Measurements from ENCODE around the gene MRPL43. TPM values are rescaled to one million over a fixed set of nuclear protein-coding genes. Genes with fewer than 3 reads are reported as not detected.

Gene MRPL43
- total RNA-seq, 1 donor from 2014 or later: 81.6 TPM

- H3K4me3 Mint-ChIP-seq (ENCODE audit: unreplicated experiment): peak overlapping the region; percentile 84
- no peak for DNase-seq (ENCODE audit: extremely low spot score, unreplicated experiment)
- peaks cover 26% of the 10 kb centered on the region for H3K4me1 Mint-ChIP-seq (ENCODE audit: unreplicated experiment)
- peak overlapping the region; percentile 95 for H3K27ac Mint-ChIP-seq (ENCODE audit: unreplicated experiment)
- H3K27me3 Mint-ChIP-seq (ENCODE audit: unreplicated experiment): no peaks in the 10 kb centered on the region
- TF ChIP-seq CTCF (IDR thresholded peaks at IDR 0.05): no peak
- H3K36me3 Mint-ChIP-seq (ENCODE audit: unreplicated experiment): no peaks in the 10 kb centered on the region
- H3K9me3 Mint-ChIP-seq (ENCODE audit: unreplicated experiment): no peaks in the 10 kb centered on the region
These were observed 43.3 kb upstream of the MRPL43 start for GRCh38 chr10:101030496-101031127.

- no peaks in the 10 kb centered on the region for H3K9me3 Mint-ChIP-seq (ENCODE audit: unreplicated experiment)
- no peaks in the 10 kb centered on the region for H3K27me3 Mint-ChIP-seq (ENCODE audit: unreplicated experiment)
- no peak overlapping the region for H3K4me3 Mint-ChIP-seq (ENCODE audit: unreplicated experiment)
- H3K4me1 Mint-ChIP-seq (ENCODE audit: unreplicated experiment): peaks cover 26% of the 10 kb centered on the region
- no peaks in the 10 kb centered on the region for H3K36me3 Mint-ChIP-seq (ENCODE audit: unreplicated experiment)
- no peak overlapping the region for H3K27ac Mint-ChIP-seq (ENCODE audit: unreplicated experiment)
- no peak for DNase-seq (ENCODE audit: extremely low spot score, unreplicated experiment)
- TF ChIP-seq CTCF (IDR thresholded peaks at IDR 0.05): no peak
These were observed 42.4 kb upstream of the MRPL43 start for GRCh38 chr10:101029520-101030295.

GRCh38 chr10:101028446-101029337 lies 41.4 kb upstream of the MRPL43 start:
- no peaks in the 10 kb centered on the region for H3K27me3 Mint-ChIP-seq (ENCODE audit: unreplicated experiment)
- no peak for DNase-seq (ENCODE audit: extremely low spot score, unreplicated experiment)
- no peaks in the 10 kb centered on the region for H3K9me3 Mint-ChIP-seq (ENCODE audit: unreplicated experiment)
- no peak for TF ChIP-seq CTCF (IDR thresholded peaks at IDR 0.05)
- peaks cover 22% of the 10 kb centered on the region for H3K4me1 Mint-ChIP-seq (ENCODE audit: unreplicated experiment)
- H3K36me3 Mint-ChIP-seq (ENCODE audit: unreplicated experiment): no peaks in the 10 kb centered on the region
- no peak overlapping the region for H3K27ac Mint-ChIP-seq (ENCODE audit: unreplicated experiment)
- H3K4me3 Mint-ChIP-seq (ENCODE audit: unreplicated experiment): no peak overlapping the region

GRCh38 chr10:101027106-101027720 lies 39.9 kb upstream of the MRPL43 start:
- no peaks in the 10 kb centered on the region for H3K36me3 Mint-ChIP-seq (ENCODE audit: unreplicated experiment)
- H3K9me3 Mint-ChIP-seq (ENCODE audit: unreplicated experiment): no peaks in the 10 kb centered on the region
- no peak overlapping the region for H3K27ac Mint-ChIP-seq (ENCODE audit: unreplicated experiment)
- peaks cover 8% of the 10 kb centered on the region for H3K4me1 Mint-ChIP-seq (ENCODE audit: unreplicated experiment)
- H3K4me3 Mint-ChIP-seq (ENCODE audit: unreplicated experiment): no peak overlapping the region
- DNase-seq (ENCODE audit: extremely low spot score, unreplicated experiment): no peak
- no peak for TF ChIP-seq CTCF (IDR thresholded peaks at IDR 0.05)
- H3K27me3 Mint-ChIP-seq (ENCODE audit: unreplicated experiment): no peaks in the 10 kb centered on the region
